ENCODE results near the gene BEST2. TPM values are rescaled to one million over a fixed set of nuclear protein-coding genes. Genes with fewer than 3 reads are reported as not detected.

The BEST2 gene
- total RNA-seq, 1 experiment from 2014 or later = not detected

- ATAC-seq (no peak), DNase-seq (ENCODE audit: low read depth, low spot score) (no peak)
- Histone ChIP-seq H3K9me3 (ENCODE audit: control insufficient read depth, insufficient read depth, low read depth, low read length) (no peaks in the 10 kb centered on the region), H3K4me3 (ENCODE audit: low read depth in 2 of 2, low read length in 2 of 2) (no peak overlapping the region), H3K36me3 (ENCODE audit: control insufficient read depth, insufficient read depth, low read length) (peaks cover 4% of the 10 kb centered on the region; the same call in 1 of the 2 replicates), H3K4me1 (ENCODE audit: control insufficient read depth, insufficient read depth, low read length) (peaks cover 8% of the 10 kb centered on the region), H3K27me3 (ENCODE audit: control insufficient read depth, insufficient read depth, low read length) (no peaks in the 10 kb centered on the region), H3K27ac (ENCODE audit: low read length) (no peak overlapping the region)
- in situ Hi-C loops (cut with HindIII; ENCODE audit: low pct_unique_long_range_greater_than_20kb, low sequenced_read_pairs) (no loop called here), intact Hi-C loops (cut with micrococcal nuclease; ENCODE audit: unreplicated experiment) (no loop called here)
- no TSS peak for BruUV-seq (replicated peaks)
- POLR2A ChIA-PET = interaction anchor here (0.6 kb wide), 1 partner anchor 28 kb away, joined by 19 read pairs; no protein-coding TSS in a partner anchor
- CTCF ChIA-PET = no interaction called here
- TF ChIP-seq TCF7L2 (IDR thresholded peaks at IDR 0.05; ENCODE audit: low read depth, low read length) = no peak
- no peak for TF ChIP-seq CTCF (IDR thresholded peaks at IDR 0.05)
- TF ChIP-seq POLR2AphosphoS5 (IDR thresholded peaks at IDR 0.05; ENCODE audit: low read depth, low read length) = no peak
- no peak for TF ChIP-seq REST (IDR thresholded peaks at IDR 0.05; ENCODE audit: insufficient read depth in 1 of 2, low read depth in 2 of 2, low read length in 1 of 2)
- TF ChIP-seq SIN3A (IDR thresholded peaks at IDR 0.05; ENCODE audit: borderline replicate concordance, insufficient read depth, low read depth, low read length) = no peak
These were observed 52.5 kb downstream of the BEST2 start for GRCh38 chr19:12804051-12804450.

- Histone ChIP-seq H3K27me3 (ENCODE audit: control insufficient read depth, insufficient read depth, low read length) (no peaks in the 10 kb centered on the region), H3K4me1 (ENCODE audit: control insufficient read depth, insufficient read depth, low read length) (peaks cover 8% of the 10 kb centered on the region), H3K9me3 (ENCODE audit: control insufficient read depth, insufficient read depth, low read depth, low read length) (no peaks in the 10 kb centered on the region), H3K4me3 (ENCODE audit: low read depth in 2 of 2, low read length in 2 of 2) (peak within 1 kb of the TSS; percentile 75 to 80), H3K36me3 (ENCODE audit: control insufficient read depth, insufficient read depth, low read length) (peaks cover under 1% of the 10 kb centered on the region; the same call in 1 of the 2 replicates), H3K27ac (ENCODE audit: low read length) (peak within 1 kb of the TSS; percentile 79)
- intact Hi-C loops (cut with micrococcal nuclease; ENCODE audit: unreplicated experiment) (no loop called here), in situ Hi-C loops (cut with HindIII; ENCODE audit: low pct_unique_long_range_greater_than_20kb, low sequenced_read_pairs) (no loop called here)
- ATAC-seq (peak; percentile 98), DNase-seq (ENCODE audit: low read depth, low spot score) (no peak)
- no TSS peak for BruUV-seq (replicated peaks)
- no peak for TF ChIP-seq TCF7L2 (IDR thresholded peaks at IDR 0.05; ENCODE audit: low read depth, low read length)
- peak; percentile 73 for TF ChIP-seq POLR2AphosphoS5 (IDR thresholded peaks at IDR 0.05; ENCODE audit: low read depth, low read length)
- CTCF ChIA-PET = interaction anchor here (0.5 to 1.1 kb wide), 2 partner anchors 41 to 46 kb away, joined by 3 read pairs; no protein-coding TSS in a partner anchor
- POLR2A ChIA-PET = interaction anchor here (0.5 to 0.9 kb wide), 3 partner anchors 40 to 75 kb away, joined by 3 to 8 read pairs (median 4); no protein-coding TSS in a partner anchor
These were observed 54.9 kb downstream of the BEST2 start, which contains the start of gene RNASEH2A for GRCh38 chr19:12806242-12807081. Gene RNASEH2A (plus strand): TSS chr19:12806584. CDS start chr19:12806674, 90 bp downstream.

Small RNA genes within 50 kb of the gene (microRNA-seq; reads per million reads assigned to microRNA genes)
- not detected for gene MIR5684 (ENCODE audit: unreplicated experiment)

Other genes starting within 250 kb of the BEST2 start
- gene ZNF564, start 200.3 kb upstream of the BEST2 start, total RNA-seq (2021; ENCODE audit: unreplicated experiment) = 5.7 TPM
- 7.0 TPM for gene ZNF490, start 141.0 kb upstream of the BEST2 start, total RNA-seq (2021; ENCODE audit: unreplicated experiment)
- gene ZNF791, start 140.9 kb upstream of the BEST2 start, total RNA-seq (2021; ENCODE audit: unreplicated experiment) = 19.0 TPM
- gene MAN2B1, start 85.0 kb upstream of the BEST2 start, total RNA-seq (2021; ENCODE audit: unreplicated experiment) = 43.0 TPM
- gene WDR83, start 85.0 kb upstream of the BEST2 start, total RNA-seq (2021; ENCODE audit: unreplicated experiment) = 10.8 TPM
- 76.9 TPM for gene DHPS, start 69.9 kb upstream of the BEST2 start, total RNA-seq (2021; ENCODE audit: unreplicated experiment)
- not detected for gene GNG14, start 63.8 kb upstream of the BEST2 start, total RNA-seq (2021; ENCODE audit: unreplicated experiment)
- gene FBXW9, start 55.2 kb upstream of the BEST2 start, total RNA-seq (2021; ENCODE audit: unreplicated experiment) = 12.4 TPM
- 83.3 TPM for gene TNPO2, start 27.9 kb upstream of the BEST2 start, total RNA-seq (2021; ENCODE audit: unreplicated experiment)
- gene TRIR, start 17.1 kb upstream of the BEST2 start, total RNA-seq (2021; ENCODE audit: unreplicated experiment) = 143 TPM
- 69.9 TPM for gene GET3, start 14.3 kb upstream of the BEST2 start, total RNA-seq (2021; ENCODE audit: unreplicated experiment)
- gene HOOK2, start 23.8 kb downstream of the BEST2 start, total RNA-seq (2021; ENCODE audit: unreplicated experiment) = 14.3 TPM
- gene JUNB, start 39.7 kb downstream of the BEST2 start, total RNA-seq (2021; ENCODE audit: unreplicated experiment) = 49.7 TPM
- 61.0 TPM for gene PRDX2, start 50.0 kb downstream of the BEST2 start, total RNA-seq (2021; ENCODE audit: unreplicated experiment)
- 24.8 TPM for gene THSD8, start 50.3 kb downstream of the BEST2 start, total RNA-seq (2021; ENCODE audit: unreplicated experiment)
- 44.9 TPM for gene RNASEH2A, start 54.8 kb downstream of the BEST2 start, total RNA-seq (2021; ENCODE audit: unreplicated experiment)
- 2.4 TPM for gene RTBDN, start 82.8 kb downstream of the BEST2 start, total RNA-seq (2021; ENCODE audit: unreplicated experiment)
- 3.1 TPM for gene MAST1, start 86.7 kb downstream of the BEST2 start, total RNA-seq (2021; ENCODE audit: unreplicated experiment)
- gene DNASE2, start 129.7 kb downstream of the BEST2 start, total RNA-seq (2021; ENCODE audit: unreplicated experiment) = 78.9 TPM
- 0.10 TPM for gene KLF1, start 135.4 kb downstream of the BEST2 start, total RNA-seq (2021; ENCODE audit: unreplicated experiment)
- 15.6 TPM for gene GCDH, start 139.4 kb downstream of the BEST2 start, total RNA-seq (2021; ENCODE audit: unreplicated experiment)
- 1.6 TPM for gene SYCE2, start 167.5 kb downstream of the BEST2 start, total RNA-seq (2021; ENCODE audit: unreplicated experiment)
- gene FARSA, start 181.9 kb downstream of the BEST2 start, total RNA-seq (2021; ENCODE audit: unreplicated experiment) = 80.3 TPM
- 1,060 TPM for gene CALR, start 186.8 kb downstream of the BEST2 start, total RNA-seq (2021; ENCODE audit: unreplicated experiment)
- 111 TPM for gene RAD23A, start 194.1 kb downstream of the BEST2 start, total RNA-seq (2021; ENCODE audit: unreplicated experiment)
- gene GADD45GIP1, start 205.4 kb downstream of the BEST2 start, total RNA-seq (2021; ENCODE audit: unreplicated experiment) = 36.7 TPM
- 0.54 TPM for gene DAND5, start 217.8 kb downstream of the BEST2 start, total RNA-seq (2021; ENCODE audit: unreplicated experiment)
- 144 TPM for gene NFIX, start 243.7 kb downstream of the BEST2 start, total RNA-seq (2021; ENCODE audit: unreplicated experiment)

Measured in Panc1 (cell line).